ENCODE data around the gene FAM3A.

Gene FAM3A

GRCh38 chrX:154476821-154477220, 39.2 kb downstream of the FAM3A start:
- DNase-seq, result no peak

- no peak for DNase-seq
These were observed 42.3 kb downstream of the FAM3A start for GRCh38 chrX:154473683-154474082.

- DNase-seq, result no peak
These were observed 43.1 kb downstream of the FAM3A start for GRCh38 chrX:154472685-154473632.

GRCh38 chrX:154471839-154472684, 44.0 kb downstream of the FAM3A start:
- no peak for DNase-seq

GRCh38 chrX:154470914-154471568, 45.0 kb downstream of the FAM3A start:
- no peak for DNase-seq

- no peak for DNase-seq
These were observed 45.6 kb downstream of the FAM3A start for GRCh38 chrX:154470434-154470833.

- no peak for DNase-seq
These were observed 46.2 kb downstream of the FAM3A start for GRCh38 chrX:154469880-154470279.

GRCh38 chrX:154469114-154469513, 46.9 kb downstream of the FAM3A start:
- no peak for DNase-seq

GRCh38 chrX:154468217-154468616, 47.8 kb downstream of the FAM3A start:
- no peak for DNase-seq

GRCh38 chrX:154467556-154467955, 48.5 kb downstream of the FAM3A start:
- no peak for DNase-seq

- DNase-seq, result no peak
These were observed 49.1 kb downstream of the FAM3A start for GRCh38 chrX:154466907-154467306.

GRCh38 chrX:154466036-154466435, 50.0 kb downstream of the FAM3A start:
- DNase-seq, result no peak

- DNase-seq, result no peak
These were observed 50.4 kb downstream of the FAM3A start for GRCh38 chrX:154465601-154466000.

GRCh38 chrX:154464806-154465365, 51.1 kb downstream of the FAM3A start:
- DNase-seq, result no peak

- no peak for DNase-seq
These were observed 52.3 kb downstream of the FAM3A start for GRCh38 chrX:154463611-154464220.

- no peak for DNase-seq
These were observed 53.6 kb downstream of the FAM3A start for GRCh38 chrX:154462396-154462795.

- DNase-seq, result no peak
These were observed 55.7 kb downstream of the FAM3A start for GRCh38 chrX:154460326-154460725.

GRCh38 chrX:154459832-154460231, 56.2 kb downstream of the FAM3A start:
- DNase-seq, result no peak

GRCh38 chrX:154458954-154459778, 56.9 kb downstream of the FAM3A start:
- no peak for DNase-seq

- peak; percentile 48 for DNase-seq
These were observed 57.7 kb downstream of the FAM3A start, which contains the start of gene PLXNA3 for GRCh38 chrX:154458116-154458953. Gene PLXNA3, plus strand, starts transcription at chrX:154458281. Its CDS starts 1,903 bp downstream, at chrX:154460184.

All from CD4-positive, alpha-beta T cell treated with Interleukin-15 for 1 hour (primary cell).